Measurements from ENCODE around the gene GMNN. TPM values are rescaled to one million over a fixed set of nuclear protein-coding genes. Genes with fewer than 3 reads are reported as not detected.

The GMNN gene
- total and polyA plus RNA-seq, 2 experiments from 2014 or later = 88.2 to 202 TPM

DNA sequence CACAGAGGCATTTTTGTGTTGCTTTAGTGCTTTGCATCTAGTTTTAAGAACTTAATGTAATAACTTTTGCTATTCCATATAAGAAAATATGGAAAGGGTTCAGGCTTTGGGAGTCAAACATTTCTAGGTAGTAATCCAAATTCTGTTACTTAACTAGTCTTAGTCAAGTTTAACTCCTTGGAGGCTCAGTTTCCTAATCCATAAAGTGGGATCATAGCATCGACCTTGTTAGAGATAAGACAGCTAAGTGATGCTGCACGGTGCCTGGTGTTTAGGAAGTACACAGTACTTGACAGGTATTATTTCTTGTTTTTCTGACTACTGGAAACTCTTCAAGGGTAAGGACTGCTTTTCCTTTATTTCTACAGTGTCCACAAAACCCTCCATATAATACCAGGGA is 48.4 kb downstream of the GMNN start:
- DNase-seq (ENCODE audit: low spot score) (no peak), ATAC-seq (no peak)
- Histone ChIP-seq H3K4me2 (no peak overlapping the region), H3K27me3 (ENCODE audit: insufficient read depth) (no peaks in the 10 kb centered on the region), H3K36me3 (ENCODE audit: insufficient read depth) (peaks cover 5% of the 10 kb centered on the region; the same call in 1 of the 2 replicates), H3K9me2 (ENCODE audit: insufficient read depth) (no peaks in the 10 kb centered on the region), H4K20me1 (replicated peaks; ENCODE audit: insufficient read depth) (no peaks in the 10 kb centered on the region), H3F3A (replicated peaks; ENCODE audit: low read depth) (no peaks in the 10 kb centered on the region), H3K27ac (ENCODE audit: low read depth) (no peak overlapping the region), H3K4me3 (no peak overlapping the region), H3K4me1 (ENCODE audit: insufficient read depth) (no peaks in the 10 kb centered on the region; the same call in 1 of the 2 replicates), H2AFZ (no peak overlapping the region), H3K79me2 (replicated peaks; ENCODE audit: insufficient read depth) (no peaks in the 10 kb centered on the region)
- no peak for TF ChIP-seq NANOG (IDR thresholded peaks at IDR 0.05; ENCODE audit: borderline replicate concordance)
- TF ChIP-seq, protein P1, sequence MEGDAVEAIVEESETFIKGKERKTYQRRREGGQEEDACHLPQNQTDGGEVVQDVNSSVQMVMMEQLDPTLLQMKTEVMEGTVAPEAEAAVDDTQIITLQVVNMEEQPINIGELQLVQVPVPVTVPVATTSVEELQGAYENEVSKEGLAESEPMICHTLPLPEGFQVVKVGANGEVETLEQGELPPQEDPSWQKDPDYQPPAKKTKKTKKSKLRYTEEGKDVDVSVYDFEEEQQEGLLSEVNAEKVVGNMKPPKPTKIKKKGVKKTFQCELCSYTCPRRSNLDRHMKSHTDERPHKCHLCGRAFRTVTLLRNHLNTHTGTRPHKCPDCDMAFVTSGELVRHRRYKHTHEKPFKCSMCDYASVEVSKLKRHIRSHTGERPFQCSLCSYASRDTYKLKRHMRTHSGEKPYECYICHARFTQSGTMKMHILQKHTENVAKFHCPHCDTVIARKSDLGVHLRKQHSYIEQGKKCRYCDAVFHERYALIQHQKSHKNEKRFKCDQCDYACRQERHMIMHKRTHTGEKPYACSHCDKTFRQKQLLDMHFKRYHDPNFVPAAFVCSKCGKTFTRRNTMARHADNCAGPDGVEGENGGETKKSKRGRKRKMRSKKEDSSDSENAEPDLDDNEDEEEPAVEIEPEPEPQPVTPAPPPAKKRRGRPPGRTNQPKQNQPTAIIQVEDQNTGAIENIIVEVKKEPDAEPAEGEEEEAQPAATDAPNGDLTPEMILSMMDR (conservative IDR thresholded peaks at IDR 0.05; ENCODE audit: low read depth in 2 of 2) = no peak
- TF ChIP-seq CREB1 (CRISPR knock-in tag; IDR thresholded peaks at IDR 0.05; ENCODE audit: low read depth) = no peak
- TF ChIP-seq STAT1 (IDR thresholded peaks at IDR 0.05; ENCODE audit: unreplicated experiment) = no peak
- TF ChIP-seq, protein P2, sequence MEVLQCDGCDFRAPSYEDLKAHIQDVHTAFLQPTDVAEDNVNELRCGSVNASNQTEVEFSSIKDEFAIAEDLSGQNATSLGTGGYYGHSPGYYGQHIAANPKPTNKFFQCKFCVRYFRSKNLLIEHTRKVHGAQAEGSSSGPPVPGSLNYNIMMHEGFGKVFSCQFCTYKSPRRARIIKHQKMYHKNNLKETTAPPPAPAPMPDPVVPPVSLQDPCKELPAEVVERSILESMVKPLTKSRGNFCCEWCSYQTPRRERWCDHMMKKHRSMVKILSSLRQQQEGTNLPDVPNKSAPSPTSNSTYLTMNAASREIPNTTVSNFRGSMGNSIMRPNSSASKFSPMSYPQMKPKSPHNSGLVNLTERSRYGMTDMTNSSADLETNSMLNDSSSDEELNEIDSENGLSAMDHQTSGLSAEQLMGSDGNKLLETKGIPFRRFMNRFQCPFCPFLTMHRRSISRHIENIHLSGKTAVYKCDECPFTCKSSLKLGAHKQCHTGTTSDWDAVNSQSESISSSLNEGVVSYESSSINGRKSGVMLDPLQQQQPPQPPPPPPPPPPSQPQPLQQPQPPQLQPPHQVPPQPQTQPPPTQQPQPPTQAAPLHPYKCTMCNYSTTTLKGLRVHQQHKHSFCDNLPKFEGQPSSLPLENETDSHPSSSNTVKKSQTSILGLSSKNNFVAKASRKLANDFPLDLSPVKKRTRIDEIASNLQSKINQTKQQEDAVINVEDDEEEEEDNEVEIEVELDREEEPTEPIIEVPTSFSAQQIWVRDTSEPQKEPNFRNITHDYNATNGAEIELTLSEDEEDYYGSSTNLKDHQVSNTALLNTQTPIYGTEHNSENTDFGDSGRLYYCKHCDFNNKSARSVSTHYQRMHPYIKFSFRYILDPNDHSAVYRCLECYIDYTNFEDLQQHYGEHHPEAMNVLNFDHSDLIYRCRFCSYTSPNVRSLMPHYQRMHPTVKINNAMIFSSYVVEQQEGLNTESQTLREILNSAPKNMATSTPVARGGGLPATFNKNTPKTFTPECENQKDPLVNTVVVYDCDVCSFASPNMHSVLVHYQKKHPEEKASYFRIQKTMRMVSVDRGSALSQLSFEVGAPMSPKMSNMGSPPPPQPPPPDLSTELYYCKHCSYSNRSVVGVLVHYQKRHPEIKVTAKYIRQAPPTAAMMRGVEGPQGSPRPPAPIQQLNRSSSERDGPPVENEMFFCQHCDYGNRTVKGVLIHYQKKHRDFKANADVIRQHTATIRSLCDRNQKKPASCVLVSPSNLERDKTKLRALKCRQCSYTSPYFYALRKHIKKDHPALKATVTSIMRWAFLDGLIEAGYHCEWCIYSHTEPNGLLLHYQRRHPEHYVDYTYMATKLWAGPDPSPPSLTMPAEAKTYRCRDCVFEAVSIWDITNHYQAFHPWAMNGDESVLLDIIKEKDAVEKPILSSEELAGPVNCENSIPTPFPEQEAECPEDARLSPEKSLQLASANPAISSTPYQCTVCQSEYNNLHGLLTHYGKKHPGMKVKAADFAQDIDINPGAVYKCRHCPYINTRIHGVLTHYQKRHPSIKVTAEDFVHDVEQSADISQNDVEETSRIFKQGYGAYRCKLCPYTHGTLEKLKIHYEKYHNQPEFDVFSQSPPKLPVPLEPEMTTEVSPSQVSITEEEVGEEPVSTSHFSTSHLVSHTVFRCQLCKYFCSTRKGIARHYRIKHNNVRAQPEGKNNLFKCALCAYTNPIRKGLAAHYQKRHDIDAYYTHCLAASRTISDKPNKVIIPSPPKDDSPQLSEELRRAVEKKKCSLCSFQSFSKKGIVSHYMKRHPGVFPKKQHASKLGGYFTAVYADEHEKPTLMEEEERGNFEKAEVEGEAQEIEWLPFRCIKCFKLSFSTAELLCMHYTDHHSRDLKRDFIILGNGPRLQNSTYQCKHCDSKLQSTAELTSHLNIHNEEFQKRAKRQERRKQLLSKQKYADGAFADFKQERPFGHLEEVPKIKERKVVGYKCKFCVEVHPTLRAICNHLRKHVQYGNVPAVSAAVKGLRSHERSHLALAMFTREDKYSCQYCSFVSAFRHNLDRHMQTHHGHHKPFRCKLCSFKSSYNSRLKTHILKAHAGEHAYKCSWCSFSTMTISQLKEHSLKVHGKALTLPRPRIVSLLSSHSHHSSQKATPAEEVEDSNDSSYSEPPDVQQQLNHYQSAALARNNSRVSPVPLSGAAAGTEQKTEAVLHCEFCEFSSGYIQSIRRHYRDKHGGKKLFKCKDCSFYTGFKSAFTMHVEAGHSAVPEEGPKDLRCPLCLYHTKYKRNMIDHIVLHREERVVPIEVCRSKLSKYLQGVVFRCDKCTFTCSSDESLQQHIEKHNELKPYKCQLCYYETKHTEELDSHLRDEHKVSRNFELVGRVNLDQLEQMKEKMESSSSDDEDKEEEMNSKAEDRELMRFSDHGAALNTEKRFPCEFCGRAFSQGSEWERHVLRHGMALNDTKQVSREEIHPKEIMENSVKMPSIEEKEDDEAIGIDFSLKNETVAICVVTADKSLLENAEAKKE (CRISPR knock-in tag; IDR thresholded peaks at IDR 0.05) = no peak
- no peak for TF ChIP-seq ZNF331 (CRISPR knock-in tag; IDR thresholded peaks at IDR 0.05; ENCODE audit: low read depth)
- TF ChIP-seq REST (IDR thresholded peaks at IDR 0.05; ENCODE audit: unreplicated experiment) = no peak
- Mint-ChIP-seq H3K27ac (no peak overlapping the region), H3K4me1 (no peaks in the 10 kb centered on the region; the same call in 2 of the 3 replicates), H3K4me3 (no peak overlapping the region), H3K27me3 (ENCODE audit: insufficient read depth, low read depth, poor library complexity) (peaks cover 2% of the 10 kb centered on the region), H3K9me3 (no peaks in the 10 kb centered on the region), H3K36me3 (ENCODE audit: low read depth) (peaks cover 3% of the 10 kb centered on the region; the same call in 1 of the 3 replicates)
